Effector memory CD8-positive, alpha-beta T cell (primary cell): ENCODE data around the gene EEPD1.

Experiments
- ATAC-seq: fragments of 150-1000 bp; cut with Tn5 transposase; replicated peaks from 2 replicates; pipeline ENCODE4 v1.10.0; 2021; ENCODE audit warnings: mild to moderate bottlenecking, moderate library complexity
- DNase-seq, 3 experiments: peaks; one replicate each; pipeline ENCODE4 v3.0.0; 2021
- H3K27ac Mint-ChIP-seq, 2 donors: one replicate each; pipeline ENCODE4 v1.8.0; 2022; ENCODE audit warnings: mild to moderate bottlenecking in 2 of 2, mixed read lengths in 2 of 2, moderate library complexity in 2 of 2
- H3K27me3 Mint-ChIP-seq, 2 donors: one replicate each; pipeline ENCODE4 v1.8.0; 2022; ENCODE audit warnings: mixed read lengths in 2 of 2
- H3K36me3 Mint-ChIP-seq: one replicate; pipeline ENCODE4 v1.8.0; 2022; ENCODE audit warnings: mild to moderate bottlenecking, moderate library complexity, mixed read lengths; ENCODE audit not compliant: insufficient read depth
- H3K4me1 Mint-ChIP-seq, 2 donors: one replicate each; pipeline ENCODE4 v1.8.0; 2022; ENCODE audit warnings: low read depth in 2 of 2, mixed read lengths in 2 of 2
- H3K4me3 Mint-ChIP-seq, 2 donors: one replicate each; pipeline ENCODE4 v1.8.0; 2022; ENCODE audit warnings: mild to moderate bottlenecking in 2 of 2, mixed read lengths in 2 of 2, moderate library complexity in 2 of 2
- H3K9me3 Mint-ChIP-seq, 2 donors: one replicate each; pipeline ENCODE4 v1.8.0; 2022; ENCODE audit warnings: mixed read lengths in 2 of 2

EEPD1 gene

GRCh38 chr7:36153571-36154097 lies 580 bp downstream of the EEPD1 start:
- Mint-ChIP-seq H3K4me1 (peaks cover 14 to 20% of the 10 kb centered on the region in 2 donors), H3K9me3 (no peaks in the 10 kb centered on the region), H3K27ac (no peak overlapping the region), H3K4me3 (peak overlapping the region; percentile 64 to 67), H3K36me3 (no peaks in the 10 kb centered on the region), H3K27me3 (no peaks in the 10 kb centered on the region)
- no peak for ATAC-seq
- DNase-seq = no peak

GRCh38 chr7:36154255-36155212 lies 1.5 kb downstream of the EEPD1 start:
- Mint-ChIP-seq H3K27me3 (no peaks in the 10 kb centered on the region), H3K4me3 (peak overlapping the region; percentile 64 to 67), H3K9me3 (no peaks in the 10 kb centered on the region), H3K4me1 (peaks cover 14 to 20% of the 10 kb centered on the region in 2 donors), H3K27ac (no peak overlapping the region), H3K36me3 (no peaks in the 10 kb centered on the region)
- DNase-seq = no peak
- no peak for ATAC-seq

- Mint-ChIP-seq H3K27ac (peak overlapping the region in 1 of 2 donors; percentile 24), H3K4me3 (peak overlapping the region in 1 of 2 donors; percentile 62), H3K9me3 (no peaks in the 10 kb centered on the region), H3K36me3 (no peaks in the 10 kb centered on the region), H3K27me3 (no peaks in the 10 kb centered on the region), H3K4me1 (peaks cover 14 to 22% of the 10 kb centered on the region in 2 donors)
- no peak for ATAC-seq
- DNase-seq = peak in 1 of 3 experiments; percentile 10
Observed at GRCh38 chr7:36155811-36156361, 2.8 kb downstream of the EEPD1 start.

- DNase-seq (no peak), ATAC-seq (no peak)
- Mint-ChIP-seq H3K36me3 (peaks cover 2% of the 10 kb centered on the region), H3K9me3 (no peaks in the 10 kb centered on the region), H3K27ac (no peak overlapping the region), H3K27me3 (no peaks in the 10 kb centered on the region), H3K4me3 (no peak overlapping the region), H3K4me1 (peaks cover 7 to 25% of the 10 kb centered on the region in 2 donors)
Observed at GRCh38 chr7:36157527-36158320, 4.7 kb downstream of the EEPD1 start.

GRCh38 chr7:36158321-36158605 lies 5.2 kb downstream of the EEPD1 start:
- H3K36me3 Mint-ChIP-seq = peaks cover 2% of the 10 kb centered on the region
- DNase-seq (no peak), ATAC-seq (no peak)
- H3K27me3 Mint-ChIP-seq = no peaks in the 10 kb centered on the region
- H3K4me3 Mint-ChIP-seq = no peak overlapping the region
- no peaks in the 10 kb centered on the region for H3K9me3 Mint-ChIP-seq
- H3K27ac Mint-ChIP-seq = no peak overlapping the region
- H3K4me1 Mint-ChIP-seq = peaks cover 7 to 25% of the 10 kb centered on the region in 2 donors

GRCh38 chr7:36159618-36160017 lies 6.6 kb downstream of the EEPD1 start:
- Mint-ChIP-seq H3K36me3 (peaks cover 2% of the 10 kb centered on the region), H3K27ac (no peak overlapping the region), H3K4me1 (peaks cover 0 to 19% of the 10 kb centered on the region in 2 donors), H3K4me3 (no peak overlapping the region), H3K9me3 (no peaks in the 10 kb centered on the region), H3K27me3 (no peaks in the 10 kb centered on the region)
- no peak for DNase-seq
- ATAC-seq = no peak

- peaks cover 0 to 18% of the 10 kb centered on the region in 2 donors for H3K4me1 Mint-ChIP-seq
- DNase-seq (no peak), ATAC-seq (no peak)
- H3K36me3 Mint-ChIP-seq = peaks cover 2% of the 10 kb centered on the region
- no peaks in the 10 kb centered on the region for H3K27me3 Mint-ChIP-seq
- no peak overlapping the region for H3K27ac Mint-ChIP-seq
- no peak overlapping the region for H3K4me3 Mint-ChIP-seq
- no peaks in the 10 kb centered on the region for H3K9me3 Mint-ChIP-seq
Observed at GRCh38 chr7:36160313-36160712, 7.3 kb downstream of the EEPD1 start.

GRCh38 chr7:36161996-36162395 lies 8.9 kb downstream of the EEPD1 start:
- Mint-ChIP-seq H3K9me3 (no peaks in the 10 kb centered on the region), H3K36me3 (peaks cover 2% of the 10 kb centered on the region), H3K4me1 (peaks cover 0 to 8% of the 10 kb centered on the region in 2 donors), H3K27ac (no peak overlapping the region), H3K27me3 (no peaks in the 10 kb centered on the region), H3K4me3 (no peak overlapping the region)
- ATAC-seq (no peak), DNase-seq (no peak)

GRCh38 chr7:36165059-36165458 lies 12.0 kb downstream of the EEPD1 start:
- H3K4me3 Mint-ChIP-seq = no peak overlapping the region
- no peak overlapping the region for H3K27ac Mint-ChIP-seq
- DNase-seq (no peak), ATAC-seq (no peak)
- no peaks in the 10 kb centered on the region for H3K27me3 Mint-ChIP-seq
- H3K9me3 Mint-ChIP-seq = no peaks in the 10 kb centered on the region
- peaks cover 8% of the 10 kb centered on the region for H3K36me3 Mint-ChIP-seq
- H3K4me1 Mint-ChIP-seq = peaks cover 0 to 3% of the 10 kb centered on the region in 2 donors

GRCh38 chr7:36165802-36166201 lies 12.7 kb downstream of the EEPD1 start:
- H3K9me3 Mint-ChIP-seq = no peaks in the 10 kb centered on the region
- no peak overlapping the region for H3K27ac Mint-ChIP-seq
- H3K36me3 Mint-ChIP-seq = peaks cover 8% of the 10 kb centered on the region
- H3K27me3 Mint-ChIP-seq = no peaks in the 10 kb centered on the region
- peaks cover 0 to 3% of the 10 kb centered on the region in 2 donors for H3K4me1 Mint-ChIP-seq
- H3K4me3 Mint-ChIP-seq = no peak overlapping the region
- DNase-seq (no peak), ATAC-seq (no peak)

GRCh38 chr7:36167403-36168050 lies 14.5 kb downstream of the EEPD1 start:
- Mint-ChIP-seq H3K4me1 (peaks cover 2 to 4% of the 10 kb centered on the region in 2 donors), H3K36me3 (peaks cover 5% of the 10 kb centered on the region), H3K27ac (no peak overlapping the region), H3K27me3 (no peaks in the 10 kb centered on the region), H3K4me3 (no peak overlapping the region), H3K9me3 (no peaks in the 10 kb centered on the region)
- DNase-seq (no peak), ATAC-seq (no peak)

- H3K27me3 Mint-ChIP-seq = peaks cover 0 to 5% of the 10 kb centered on the region in 2 donors
- peaks cover 5% of the 10 kb centered on the region for H3K36me3 Mint-ChIP-seq
- H3K27ac Mint-ChIP-seq = no peak overlapping the region
- no peaks in the 10 kb centered on the region for H3K9me3 Mint-ChIP-seq
- H3K4me3 Mint-ChIP-seq = no peak overlapping the region
- peaks cover 4 to 7% of the 10 kb centered on the region in 2 donors for H3K4me1 Mint-ChIP-seq
- ATAC-seq = peak; percentile 44
- DNase-seq = no peak
Observed at GRCh38 chr7:36171503-36171902, 18.4 kb downstream of the EEPD1 start.

- DNase-seq (no peak), ATAC-seq (no peak)
- no peak overlapping the region for H3K27ac Mint-ChIP-seq
- H3K4me3 Mint-ChIP-seq = no peak overlapping the region
- no peaks in the 10 kb centered on the region for H3K36me3 Mint-ChIP-seq
- H3K27me3 Mint-ChIP-seq = peaks cover 7 to 9% of the 10 kb centered on the region in 2 donors
- no peaks in the 10 kb centered on the region for H3K9me3 Mint-ChIP-seq
- H3K4me1 Mint-ChIP-seq = peaks cover 4 to 8% of the 10 kb centered on the region in 2 donors
Observed at GRCh38 chr7:36175886-36176285, 22.8 kb downstream of the EEPD1 start.
